ENCODE results near the gene DENND1C.

DENND1C gene

DNA sequence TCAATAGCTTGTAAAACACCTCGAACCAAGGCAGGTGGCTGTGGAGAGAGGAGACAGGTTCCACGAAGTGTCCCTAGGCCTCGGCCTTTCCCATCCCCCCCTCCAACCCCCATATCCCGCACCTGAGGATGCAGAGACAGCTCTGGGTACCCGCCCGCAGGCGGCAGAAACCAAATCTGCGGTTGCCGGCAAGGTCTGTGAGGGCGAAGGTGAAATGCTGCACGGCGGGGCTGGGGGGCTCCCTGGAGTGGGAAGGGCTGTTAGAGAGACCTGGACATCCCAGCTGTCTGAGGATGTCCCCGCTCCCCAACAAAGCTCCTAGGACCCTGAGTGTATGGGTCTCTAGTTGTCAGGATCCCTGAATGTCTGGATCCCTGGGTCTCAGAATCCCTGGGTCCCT, 2.8 kb downstream of the DENND1C start:
- DNase-seq (ENCODE audit: low spot score), result no peak

GRCh38 chr19:6476896-6477431, 4.6 kb downstream of the DENND1C start:
- DNase-seq (ENCODE audit: low spot score), result no peak

- DNase-seq (ENCODE audit: low spot score), result peak; percentile 78
Measured at GRCh38 chr19:6476155-6476895, 5.3 kb downstream of the DENND1C start.

DNA sequence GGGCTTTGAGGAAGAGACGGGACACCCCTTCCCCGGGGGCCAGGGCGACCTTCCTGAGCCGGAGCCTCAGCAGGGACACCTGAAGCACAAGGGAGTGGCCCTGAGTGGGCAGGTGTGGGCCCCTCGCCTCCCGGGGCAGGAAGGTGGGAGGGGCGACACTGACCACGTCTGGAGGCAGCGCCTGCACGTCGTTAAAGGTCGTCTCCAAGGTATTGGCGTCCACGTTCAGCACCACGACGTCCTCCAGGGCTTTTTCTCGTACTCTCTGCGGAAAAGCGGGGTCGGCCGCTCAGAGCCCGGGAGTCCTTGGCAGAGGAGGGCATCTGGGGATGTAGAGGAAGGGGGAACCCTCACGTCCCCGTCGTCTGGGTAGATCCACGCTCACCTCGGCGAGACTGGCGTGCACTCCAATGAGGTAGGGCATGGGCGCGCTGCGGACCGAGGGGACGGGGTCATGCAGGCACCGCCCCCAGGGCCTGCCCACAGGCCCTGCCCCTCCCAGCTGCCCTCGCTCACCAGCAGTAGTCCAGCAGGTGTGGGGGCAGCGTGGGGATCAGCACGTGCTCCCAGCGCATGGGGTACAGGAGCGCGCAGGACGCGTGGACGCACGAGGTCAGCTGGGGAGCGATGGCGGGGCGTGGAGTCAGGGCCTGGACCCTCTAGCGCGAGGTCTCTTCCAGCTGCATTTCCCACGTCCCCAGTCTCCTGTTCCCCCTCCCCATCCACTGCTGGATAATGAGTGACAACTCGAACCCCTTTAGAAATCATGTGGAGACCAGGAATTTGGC, 6.1 kb downstream of the DENND1C start:
- no peak for DNase-seq (ENCODE audit: low spot score)

DNA sequence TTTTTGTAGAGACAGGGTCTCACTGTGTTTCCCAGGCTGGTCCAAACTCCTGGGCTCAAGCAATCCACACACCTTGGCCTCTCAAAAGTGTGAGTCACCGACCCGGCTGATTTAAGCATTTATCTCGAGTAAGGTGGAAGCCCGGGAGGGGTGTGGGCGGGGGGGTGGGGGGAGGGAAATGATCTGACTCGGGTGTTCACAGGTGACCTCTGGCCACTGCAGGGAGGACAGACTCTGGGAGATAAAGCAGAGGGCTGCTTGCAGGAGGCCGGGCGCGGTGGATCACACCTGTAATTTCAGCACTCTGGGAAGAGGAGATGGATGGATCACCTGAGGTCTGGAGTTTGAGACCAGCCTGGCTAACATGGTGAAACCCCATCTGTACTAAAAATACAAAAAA, 7.9 kb downstream of the DENND1C start:
- DNase-seq (ENCODE audit: low spot score), result no peak

DNA sequence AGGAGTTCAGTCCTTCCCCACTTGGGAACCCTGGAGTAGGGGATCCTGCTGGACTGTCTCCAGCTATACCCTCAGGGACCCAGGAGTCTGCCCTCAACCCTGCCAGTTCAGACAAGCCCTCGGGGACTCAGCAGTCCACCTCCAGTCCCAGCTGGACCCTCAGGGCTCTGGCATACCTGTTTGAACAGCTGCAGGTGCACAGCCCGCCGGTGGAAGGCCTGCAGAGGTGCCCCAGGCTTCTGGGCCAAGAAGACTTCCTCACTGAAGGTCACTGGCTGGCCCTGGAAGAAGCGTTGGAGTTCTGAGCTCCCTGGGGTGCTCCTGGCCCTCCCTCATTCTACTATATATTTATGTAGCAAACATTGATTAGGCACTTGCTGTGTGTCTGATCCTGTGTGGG, 8.9 kb downstream of the DENND1C start:
- DNase-seq (ENCODE audit: low spot score), result no peak

- DNase-seq (ENCODE audit: low spot score), result no peak
Measured at GRCh38 chr19:6471076-6471475, 10.5 kb downstream of the DENND1C start.

GRCh38 chr19:6470173-6470572, 11.4 kb downstream of the DENND1C start:
- DNase-seq (ENCODE audit: low spot score), result no peak

- DNase-seq (ENCODE audit: low spot score), result no peak
Measured at GRCh38 chr19:6467384-6467783, 14.2 kb downstream of the DENND1C start.

DNA sequence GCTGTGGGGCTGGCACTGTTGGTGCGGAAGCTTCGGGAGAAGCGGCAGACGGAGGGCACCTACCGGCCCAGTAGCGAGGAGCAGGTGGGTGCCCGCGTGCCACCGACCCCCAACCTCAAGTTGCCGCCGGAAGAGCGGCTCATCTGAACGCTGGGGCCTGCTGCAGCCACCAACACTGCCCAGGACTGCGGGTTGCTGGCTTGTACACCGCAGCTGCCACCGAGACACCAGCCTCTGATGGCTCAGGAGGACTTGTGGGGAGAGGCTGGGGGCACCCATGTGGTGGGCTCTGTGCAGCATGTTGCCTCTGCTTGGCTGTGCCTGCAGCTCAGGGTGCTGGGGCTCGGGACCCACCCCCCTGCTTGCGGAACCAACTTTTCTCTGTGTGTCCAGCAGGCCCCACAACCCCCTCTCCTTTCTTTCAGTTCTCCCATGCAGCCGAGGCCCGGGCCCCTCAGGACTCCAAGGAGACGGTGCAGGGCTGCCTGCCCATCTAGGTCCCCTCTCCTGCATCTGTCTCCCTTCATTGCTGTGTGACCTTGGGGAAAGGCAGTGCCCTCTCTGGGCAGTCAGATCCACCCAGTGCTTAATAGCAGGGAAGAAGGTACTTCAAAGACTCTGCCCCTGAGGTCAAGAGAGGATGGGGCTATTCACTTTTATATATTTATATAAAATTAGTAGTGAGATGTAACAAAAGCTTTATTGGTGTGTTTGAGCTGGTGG, 14.9 kb downstream of the DENND1C start:
- no peak for DNase-seq (ENCODE audit: low spot score)

DNA sequence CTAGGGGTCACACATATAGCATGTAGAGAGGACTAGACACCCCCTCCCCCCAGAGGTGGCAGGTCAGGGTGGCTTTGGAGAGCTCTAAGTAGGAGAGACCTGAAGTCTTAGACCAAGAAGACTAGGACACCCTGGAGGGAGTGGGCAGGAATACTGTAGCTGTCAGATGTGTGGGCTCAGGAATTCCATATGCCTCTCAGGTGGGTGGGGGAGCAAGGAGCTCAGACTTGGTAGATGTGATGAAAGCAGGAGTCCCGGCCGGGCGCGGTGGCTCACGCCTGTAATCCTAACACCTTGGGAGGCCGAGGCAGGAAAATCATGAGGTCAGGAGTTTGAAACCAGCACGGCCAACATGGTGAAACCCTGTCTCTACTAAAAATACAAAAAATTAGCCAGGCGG, 15.9 kb downstream of the DENND1C start:
- no peak for DNase-seq (ENCODE audit: low spot score)

DNA sequence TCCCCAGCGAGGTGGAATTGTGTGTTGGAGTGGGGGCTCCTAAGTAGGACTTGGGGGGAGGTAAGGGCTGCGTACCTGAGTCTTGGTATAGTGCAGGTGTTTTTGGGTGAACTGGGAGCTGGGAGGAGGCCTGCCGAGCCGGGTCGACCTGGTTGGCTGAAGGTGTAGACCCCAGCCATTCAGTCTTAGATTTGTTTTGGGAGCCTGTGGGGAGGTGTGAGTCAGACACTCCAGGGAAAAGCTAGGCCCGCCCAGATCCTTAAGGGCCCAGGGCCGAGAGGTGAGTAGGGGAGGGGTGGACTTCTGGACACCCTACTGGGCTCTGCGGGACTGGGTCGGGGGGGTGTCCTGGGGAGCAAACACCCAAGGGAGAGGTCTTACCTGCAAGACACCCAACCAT, 16.6 kb downstream of the DENND1C start:
- DNase-seq (ENCODE audit: low spot score), result no peak

- no peak for DNase-seq (ENCODE audit: low spot score)
Measured at GRCh38 chr19:6464070-6464873, 17.3 kb downstream of the DENND1C start, which contains the start of gene CRB3. TSS of gene CRB3 (plus strand) at chr19:6464271. CDS start at chr19:6464702, 431 bp downstream.

- peak; percentile 98 for DNase-seq (ENCODE audit: low spot score)
Measured at GRCh38 chr19:6460099-6460884, 21.3 kb downstream of the DENND1C start.

- peak; percentile 84 for DNase-seq (ENCODE audit: low spot score)
Measured at GRCh38 chr19:6459262-6460098, 22.1 kb downstream of the DENND1C start, which contains the start of gene SLC25A23. TSS of gene SLC25A23 (minus strand) at chr19:6459792. CDS start at chr19:6459628, 164 bp downstream.

- DNase-seq (ENCODE audit: low spot score), result no peak
Measured at GRCh38 chr19:6458695-6459261, 22.8 kb downstream of the DENND1C start.

- DNase-seq (ENCODE audit: low spot score), result peak; percentile 36
Measured at GRCh38 chr19:6457958-6458694, 23.5 kb downstream of the DENND1C start.

DNA sequence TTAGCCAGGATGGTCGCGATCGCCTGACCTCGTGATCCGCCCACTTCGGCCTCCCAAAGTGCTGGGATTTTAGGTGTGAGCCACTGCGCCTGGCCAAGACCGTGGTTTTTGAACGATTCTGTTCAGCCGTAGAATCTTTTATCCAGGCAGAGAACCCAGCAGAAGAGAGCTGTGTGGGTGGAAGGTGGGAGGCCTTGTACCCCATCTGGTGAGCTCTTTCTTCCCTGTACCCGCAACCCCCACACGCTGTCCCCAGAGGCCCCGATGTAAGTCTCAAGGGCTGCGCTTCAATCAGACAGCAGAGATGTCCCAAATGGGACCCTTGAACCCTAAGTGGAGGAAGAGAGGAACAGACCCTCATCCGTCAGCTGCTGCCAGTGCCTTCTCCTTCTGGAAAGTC, 25.7 kb downstream of the DENND1C start:
- DNase-seq (ENCODE audit: low spot score), result peak; percentile 43

Measured in Ammon's horn (tissue), 1 donor.